ENCODE measurements around the gene OBSCN.
"Not testable (repeated sequence)": the region's sequence is repeated elsewhere in the genome, so short reads cannot be mapped to it uniquely, and the experiment has no call there.

OBSCN gene

DNA sequence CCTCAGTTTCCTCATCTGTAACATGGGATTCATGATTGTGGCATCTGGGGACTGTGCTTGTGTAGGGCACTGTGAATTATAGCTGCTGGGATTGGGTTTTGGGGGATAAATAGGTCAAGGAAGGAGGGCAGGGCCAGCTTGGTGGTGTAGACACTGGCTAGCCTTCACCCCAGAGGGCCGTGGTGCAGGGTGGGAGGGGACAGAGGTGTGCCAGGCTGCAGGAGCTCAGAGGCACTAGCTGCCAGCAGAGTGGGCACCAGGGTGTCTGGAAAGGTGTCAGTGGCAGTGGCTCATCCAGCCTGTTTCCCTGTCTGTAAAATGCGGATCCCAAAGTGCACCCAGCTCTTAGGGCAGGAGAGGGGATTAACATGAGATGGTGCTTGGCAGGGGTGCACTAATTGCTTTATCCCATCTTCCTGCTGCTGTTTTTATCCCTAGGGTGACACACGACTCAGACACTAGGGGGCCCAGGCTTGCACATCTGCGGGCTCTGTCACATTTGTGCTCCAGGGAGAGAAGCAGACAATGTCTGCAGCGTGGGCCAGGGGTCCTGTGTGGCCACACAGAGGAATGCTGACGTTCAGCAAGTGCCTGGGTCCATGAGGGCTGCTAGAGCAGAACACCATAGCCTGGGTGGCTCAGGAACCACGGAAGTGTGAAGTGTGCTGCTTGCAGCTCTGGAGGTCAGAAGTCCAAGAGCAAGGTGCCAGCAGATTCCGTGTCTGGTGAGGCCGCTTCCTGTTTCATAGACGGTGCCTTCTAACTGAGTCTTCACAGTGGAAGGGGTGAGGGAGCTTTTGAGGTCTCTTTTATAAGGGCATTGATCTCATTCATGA is 19.3 kb downstream of the OBSCN start:
- DNase-seq (ENCODE audit: low read depth): no peak

DNA sequence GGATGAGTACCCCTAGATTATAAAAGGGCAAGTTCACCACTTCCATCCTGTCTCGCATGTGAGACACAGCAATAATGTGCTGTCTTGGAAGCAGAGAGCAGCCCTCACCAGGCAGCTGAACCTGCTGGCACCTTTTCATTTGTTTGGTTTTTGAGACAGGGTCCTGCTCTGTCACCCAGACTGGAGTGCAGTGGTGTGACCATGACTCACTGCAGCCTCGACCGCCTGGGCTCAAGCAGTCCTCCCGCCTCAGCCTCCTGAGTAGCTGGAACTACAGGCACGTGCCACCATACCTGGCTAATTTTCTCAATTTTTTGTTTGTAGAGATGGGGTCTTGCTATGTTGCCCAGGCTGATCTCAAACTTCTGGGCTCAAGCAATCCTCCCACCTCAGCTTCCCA is 20.3 kb downstream of the OBSCN start:
- DNase-seq (ENCODE audit: low read depth): not testable (repeated sequence)

DNA sequence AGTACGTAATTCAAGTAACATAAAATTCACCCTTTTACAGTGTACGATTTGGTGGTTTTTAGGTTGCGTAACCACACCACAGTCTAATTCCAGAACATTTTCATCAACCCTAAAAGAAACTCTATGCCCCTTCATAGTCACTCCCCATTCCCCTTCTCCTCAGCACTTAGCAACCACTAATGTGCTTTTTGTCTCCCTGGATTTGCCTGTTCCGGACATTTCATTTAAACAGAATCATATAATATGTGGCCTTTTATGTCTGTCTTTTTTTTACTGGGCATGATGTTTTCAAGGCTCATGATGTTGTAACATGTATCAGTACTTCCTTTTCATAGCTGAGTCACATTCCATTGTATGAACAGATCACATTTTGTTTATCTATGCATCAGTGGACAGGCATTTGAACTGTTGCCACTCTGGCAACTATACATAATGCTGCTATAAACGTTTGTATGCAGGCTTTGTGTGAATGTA is 20.8 kb downstream of the OBSCN start:
- peak; percentile 56 for DNase-seq (ENCODE audit: low read depth)

DNA sequence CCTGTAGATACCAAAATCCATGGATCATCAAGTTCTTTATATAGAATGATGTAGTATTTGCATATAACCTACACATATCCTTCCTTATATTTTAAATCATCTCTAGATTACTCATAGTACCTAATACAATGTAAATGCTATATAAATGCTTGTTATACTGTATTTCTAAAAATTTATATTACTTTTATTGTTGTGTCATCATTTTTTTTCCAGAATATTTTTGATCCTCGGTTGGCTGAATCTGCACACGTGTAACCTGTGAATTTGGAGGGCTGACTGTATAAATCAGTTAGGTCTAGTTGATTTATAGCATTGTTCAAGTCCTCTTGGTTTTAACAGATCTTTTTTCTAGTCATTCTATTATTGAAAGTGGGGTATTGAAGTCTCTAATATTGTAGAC is 23.3 kb downstream of the OBSCN start:
- no peak for DNase-seq (ENCODE audit: low read depth)

DNA sequence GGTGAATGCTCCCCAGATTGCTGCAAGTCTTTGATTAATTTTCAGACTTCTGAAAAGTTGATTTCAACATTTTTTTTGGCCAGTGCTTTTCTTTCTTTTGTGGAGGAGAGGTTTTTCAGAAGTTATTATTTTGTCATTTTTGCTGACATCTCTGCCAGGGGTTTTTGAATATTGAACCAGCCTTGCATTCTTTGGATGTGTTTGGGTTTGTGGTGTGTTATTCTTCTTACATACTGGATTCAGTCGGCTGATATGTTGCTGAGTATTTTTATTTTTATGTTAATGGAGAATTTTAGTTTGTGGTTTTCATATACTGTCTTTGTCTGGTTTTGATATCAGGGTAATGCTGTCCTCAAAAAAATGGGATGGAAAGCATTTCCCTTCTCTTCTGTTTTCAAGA is 25.3 kb downstream of the OBSCN start:
- DNase-seq (ENCODE audit: low read depth): no peak

DNA sequence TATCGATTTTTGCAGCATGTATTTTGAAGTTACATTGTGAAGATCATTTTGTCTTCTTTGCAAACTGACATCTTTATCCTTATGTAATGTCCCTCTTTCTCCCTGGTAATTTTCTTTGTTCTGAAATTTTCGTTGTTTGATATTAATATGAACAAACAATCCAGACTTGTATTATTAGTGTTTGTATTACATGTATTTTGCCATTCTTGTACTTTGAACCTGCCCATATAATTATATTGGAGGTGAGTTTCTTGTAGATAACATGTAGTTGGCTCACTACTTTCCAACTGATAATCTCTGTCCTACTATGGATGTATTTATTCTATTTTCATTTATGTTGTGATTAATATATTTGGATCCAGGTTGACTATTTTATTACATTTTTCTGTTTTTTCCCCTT is 27.1 kb downstream of the OBSCN start:
- DNase-seq (ENCODE audit: low read depth): no peak

DNA sequence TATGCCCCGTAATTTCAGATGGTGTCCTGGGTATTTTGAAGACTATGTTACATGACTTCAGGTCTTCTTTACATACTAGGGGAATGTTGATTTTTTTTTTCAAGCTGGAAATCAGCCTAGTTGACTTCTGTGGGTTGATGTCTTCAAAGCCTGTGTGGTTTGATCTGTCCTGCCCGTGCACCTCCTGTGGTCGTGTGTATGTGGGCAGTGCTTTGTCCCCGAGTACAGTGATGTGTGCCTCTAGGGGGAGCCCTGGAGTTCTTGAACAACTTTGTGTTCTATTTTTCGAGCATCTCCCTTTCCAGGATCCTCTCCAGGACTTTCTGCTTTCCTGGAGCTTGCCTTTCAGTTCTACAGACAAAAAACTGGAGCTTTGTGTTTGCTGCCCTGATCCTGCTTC is 28.9 kb downstream of the OBSCN start:
- no peak for DNase-seq (ENCODE audit: low read depth)

DNA sequence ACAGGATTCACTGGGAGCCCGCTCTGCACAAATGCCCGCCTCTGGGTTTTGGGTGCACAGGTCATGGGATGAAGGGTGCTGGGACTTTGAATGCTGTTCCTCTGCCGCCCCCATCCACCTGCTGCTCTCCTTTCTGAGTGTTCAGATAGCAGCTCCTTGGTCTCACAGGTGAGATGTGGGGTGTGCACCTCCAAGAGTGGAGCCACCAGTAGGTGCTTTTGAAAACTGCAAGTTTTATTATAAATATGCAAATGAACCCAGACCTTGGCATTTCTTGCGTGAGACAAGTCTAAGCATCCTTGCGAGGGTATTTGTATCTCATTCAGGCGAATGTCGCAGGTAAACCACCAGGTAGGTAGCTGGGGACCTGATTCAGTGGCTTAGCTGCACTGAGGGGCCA is 30.2 kb downstream of the OBSCN start:
- no peak for DNase-seq (ENCODE audit: low read depth)

DNA sequence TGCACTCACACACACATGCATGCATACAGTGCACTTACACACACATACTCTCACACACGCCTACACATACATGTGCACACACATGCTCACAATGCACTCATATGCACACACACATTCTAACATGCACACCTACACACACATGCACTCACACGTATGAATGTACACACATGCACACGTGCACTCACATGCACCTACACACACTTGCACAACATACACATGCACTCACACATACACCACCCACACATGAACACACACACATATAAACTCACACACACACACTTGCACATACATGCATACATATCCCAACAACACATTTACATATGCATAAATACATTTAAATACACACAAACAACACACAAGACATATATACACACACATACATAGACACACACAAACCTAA is 30.6 kb downstream of the OBSCN start:
- DNase-seq (ENCODE audit: low read depth): no peak

DNA sequence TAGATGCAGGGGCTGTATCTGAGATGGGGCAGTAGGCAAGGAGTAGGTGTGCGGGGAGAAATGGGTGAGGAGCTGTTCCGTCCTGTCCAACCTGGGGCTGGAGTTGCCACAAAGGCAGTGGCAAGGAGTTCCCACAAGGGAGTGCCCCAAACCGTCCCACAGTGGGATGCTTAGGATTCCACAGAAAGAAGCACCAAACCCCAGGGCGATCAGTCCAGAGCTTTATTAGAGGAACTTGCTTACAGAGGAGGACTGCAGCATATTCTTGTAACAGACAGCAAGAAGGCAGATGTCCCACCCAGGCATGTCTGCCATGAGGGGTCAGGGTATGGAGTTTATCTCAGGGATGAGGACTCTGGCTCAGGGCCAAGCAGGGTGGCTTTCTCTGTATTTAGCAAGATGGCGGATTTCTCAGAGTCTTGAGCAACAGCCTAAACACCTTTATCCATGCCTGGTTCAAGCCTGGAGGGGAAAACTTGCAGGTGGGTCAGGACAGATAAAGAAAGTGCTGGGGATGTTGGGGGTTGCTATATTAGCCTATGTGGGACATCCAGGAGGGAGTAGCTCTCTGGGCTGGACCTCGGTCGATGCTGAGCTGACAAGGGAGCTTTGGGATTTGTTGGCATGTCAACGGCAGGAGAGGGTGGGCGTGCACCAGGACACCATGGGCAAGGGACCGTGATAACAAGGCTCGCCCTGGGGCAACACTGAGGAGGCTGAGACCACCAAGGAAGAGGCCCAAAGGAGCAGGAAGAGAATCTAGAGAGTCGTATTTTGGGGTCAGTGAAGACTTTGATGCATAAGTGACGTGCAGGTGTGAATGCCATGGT is 32.8 kb downstream of the OBSCN start:
- DNase-seq (ENCODE audit: low read depth): no peak

DNA sequence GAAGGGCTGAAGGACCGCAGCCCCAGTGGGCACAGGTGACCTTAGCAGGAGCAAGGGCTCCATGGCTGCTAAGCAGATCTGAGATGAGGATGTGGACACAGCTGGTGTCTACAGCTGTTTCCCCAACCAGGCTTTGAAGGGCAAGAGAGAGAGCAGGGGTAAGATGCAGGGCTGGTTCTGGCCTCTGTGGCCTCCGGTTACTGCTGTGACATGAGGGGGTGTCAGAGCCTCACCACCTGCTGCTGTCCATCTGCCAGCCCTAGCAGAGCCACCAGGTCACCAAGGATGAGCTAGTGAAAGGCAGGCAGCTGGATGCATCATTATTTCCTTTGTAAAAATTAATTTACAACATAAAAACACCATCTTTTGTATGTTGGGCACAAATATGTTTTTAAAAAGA is 33.4 kb downstream of the OBSCN start:
- DNase-seq (ENCODE audit: low read depth): no peak

DNA sequence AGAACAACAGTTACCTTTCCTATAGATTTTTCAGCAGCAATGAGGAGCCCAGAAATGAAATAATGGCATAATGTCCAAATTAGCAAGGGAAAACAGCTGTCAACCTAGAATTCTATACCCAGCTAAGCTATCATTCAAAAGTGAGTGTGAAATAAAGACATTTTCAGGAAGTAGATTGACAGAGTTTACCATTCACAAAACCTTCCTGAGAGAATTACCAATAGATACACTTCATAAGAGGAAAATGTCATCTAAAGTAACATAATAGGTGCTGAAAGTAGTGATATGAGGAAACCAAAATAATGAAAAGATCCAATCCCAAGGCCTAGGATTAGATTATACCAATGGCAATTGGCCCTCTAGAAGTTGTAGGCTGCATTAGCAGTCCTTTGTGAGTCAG is 34.6 kb downstream of the OBSCN start:
- no peak for DNase-seq (ENCODE audit: low read depth)

DNA sequence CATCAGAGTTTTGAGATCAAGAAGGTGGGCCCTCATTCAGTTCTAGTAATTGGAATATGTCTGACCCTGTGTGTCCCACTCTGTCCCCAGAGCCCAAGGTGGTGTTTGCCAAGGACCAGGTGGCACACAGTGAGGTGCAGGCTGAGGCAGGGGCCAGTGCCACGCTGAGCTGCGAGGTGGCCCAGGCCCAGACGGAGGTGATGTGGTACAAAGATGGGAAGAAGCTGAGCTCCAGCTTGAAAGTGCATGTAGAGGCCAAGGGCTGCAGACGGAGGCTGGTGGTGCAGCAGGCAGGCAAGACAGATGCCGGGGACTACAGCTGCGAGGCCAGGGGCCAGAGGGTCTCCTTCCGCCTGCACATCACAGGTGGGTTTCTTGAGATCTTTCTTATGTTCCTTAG is 35.2 kb downstream of the OBSCN start:
- DNase-seq (ENCODE audit: low read depth): no peak

DNA sequence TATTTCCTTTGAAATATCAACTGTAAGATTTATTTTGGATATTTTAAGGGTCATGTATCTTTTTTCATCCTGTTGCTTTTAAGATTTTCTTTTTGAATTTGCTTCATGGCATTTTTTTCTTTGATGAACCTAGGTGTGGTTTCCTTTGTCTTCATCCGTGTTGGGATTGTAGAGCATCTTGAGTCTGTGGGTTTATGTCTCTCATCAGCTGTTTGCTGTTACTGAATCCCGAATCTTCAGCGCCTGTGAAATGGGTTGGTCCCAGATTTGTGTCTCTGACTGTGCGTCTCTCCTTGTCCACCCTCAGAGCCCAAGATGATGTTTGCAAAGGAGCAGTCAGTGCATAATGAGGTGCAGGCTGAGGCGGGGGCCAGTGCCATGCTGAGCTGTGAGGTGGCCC is 36.1 kb downstream of the OBSCN start:
- DNase-seq (ENCODE audit: low read depth): not testable (repeated sequence)

DNA sequence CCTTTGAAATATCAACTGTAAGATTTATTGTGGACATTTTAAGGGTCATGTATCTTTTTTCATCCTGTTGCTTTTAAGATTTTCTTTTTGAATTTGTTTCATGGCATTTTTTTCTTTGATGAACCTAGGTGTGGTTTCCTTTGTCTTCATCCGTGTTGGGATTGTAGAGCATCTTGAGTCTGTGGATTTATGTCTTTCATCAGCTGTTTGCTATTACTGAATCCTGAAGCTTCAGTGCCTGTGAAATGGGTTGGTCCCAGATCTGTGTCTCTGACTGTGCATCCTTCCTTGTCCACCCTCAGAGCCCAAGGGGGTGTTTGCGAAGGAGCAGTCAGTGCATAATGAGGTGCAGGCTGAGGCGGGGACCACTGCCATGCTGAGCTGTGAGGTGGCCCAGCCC is 37.3 kb downstream of the OBSCN start:
- no peak for DNase-seq (ENCODE audit: low read depth)

DNA sequence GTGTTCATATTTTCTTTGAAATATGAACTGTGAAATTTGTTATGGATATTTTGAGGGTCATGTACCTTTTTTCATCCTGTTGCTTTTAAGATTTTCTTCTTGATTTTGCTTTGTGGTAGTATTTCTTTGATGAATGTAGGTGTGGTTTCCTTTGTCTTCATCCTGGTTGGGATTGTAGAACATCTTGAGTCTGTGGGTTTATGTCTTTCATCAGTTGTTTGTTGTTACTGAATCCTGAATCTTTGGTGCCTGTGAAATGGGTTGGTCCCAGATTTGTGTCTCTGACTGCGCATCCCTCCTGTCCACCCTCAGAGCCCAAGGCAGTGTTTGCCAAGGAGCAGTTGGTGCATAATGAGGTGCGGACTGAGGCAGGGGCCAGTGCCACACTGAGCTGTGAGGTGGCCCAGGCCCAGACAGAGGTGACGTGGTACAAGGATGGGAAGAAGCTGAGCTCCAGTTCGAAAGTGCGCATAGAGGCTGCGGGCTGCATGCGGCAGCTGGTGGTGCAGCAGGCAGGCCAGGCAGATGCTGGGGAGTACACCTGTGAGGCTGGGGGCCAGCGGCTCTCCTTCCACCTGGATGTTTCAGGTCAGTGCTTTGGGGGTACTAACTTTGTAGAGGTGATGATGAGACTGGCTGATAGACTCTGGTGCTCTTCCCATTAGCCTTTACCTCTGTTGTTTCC is 38.5 kb downstream of the OBSCN start:
- DNase-seq (ENCODE audit: low read depth): no peak

DNA sequence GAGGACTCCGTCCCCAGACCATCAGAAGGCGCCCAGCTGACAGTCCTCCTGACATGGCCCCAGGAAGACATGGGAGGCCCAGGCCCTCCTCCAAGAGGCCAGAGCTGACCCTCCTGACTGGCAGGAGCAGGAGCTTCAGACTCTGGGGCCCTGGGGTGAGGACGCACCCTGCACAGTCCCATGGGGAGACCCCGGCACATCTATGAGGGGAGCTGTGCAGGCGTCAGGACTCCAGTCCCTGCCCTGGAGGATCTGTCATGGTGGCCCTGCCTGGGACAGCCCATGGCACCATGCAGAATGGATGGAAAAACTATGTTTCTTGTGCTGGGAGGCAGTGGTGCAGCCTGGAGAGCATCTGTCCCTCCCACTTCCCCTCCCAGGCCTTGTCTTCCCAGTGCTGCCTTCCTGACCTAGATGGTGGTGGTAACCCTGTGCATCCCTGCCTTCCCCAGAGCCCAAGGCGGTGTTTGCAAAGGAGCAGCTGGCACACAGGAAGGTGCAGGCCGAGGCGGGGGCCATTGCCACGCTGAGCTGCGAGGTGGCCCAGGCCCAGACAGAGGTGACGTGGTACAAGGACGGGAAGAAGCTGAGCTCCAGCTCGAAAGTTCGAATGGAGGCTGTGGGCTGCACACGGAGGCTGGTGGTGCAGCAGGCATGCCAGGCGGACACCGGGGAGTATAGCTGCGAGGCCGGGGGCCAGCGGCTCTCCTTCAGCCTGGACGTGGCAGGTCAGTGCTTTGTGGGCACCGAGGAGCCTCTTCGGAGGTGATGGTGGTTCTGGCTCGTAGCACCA is 41.9 kb downstream of the OBSCN start:
- no peak for DNase-seq (ENCODE audit: low read depth)

DNA sequence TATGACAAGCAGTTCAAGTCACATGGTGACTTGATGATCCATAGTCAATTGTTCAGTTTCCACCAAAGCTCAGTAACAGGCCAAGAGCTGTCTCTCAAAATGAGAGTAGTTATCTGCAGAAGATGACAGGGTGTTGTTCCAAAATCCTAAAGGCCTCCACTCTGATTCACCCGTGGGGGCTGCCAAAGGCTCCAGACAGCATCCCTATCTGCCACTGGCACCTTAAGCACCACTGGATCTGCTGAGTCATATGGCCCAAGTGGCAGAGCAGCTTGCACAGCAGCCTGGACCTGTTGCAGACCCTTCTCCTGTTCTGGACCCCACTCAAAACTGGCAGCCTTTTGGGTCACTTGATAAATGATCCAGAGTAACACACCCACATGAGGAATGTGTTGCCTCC is 44.6 kb downstream of the OBSCN start:
- not testable (repeated sequence) for DNase-seq (ENCODE audit: low read depth)

DNA sequence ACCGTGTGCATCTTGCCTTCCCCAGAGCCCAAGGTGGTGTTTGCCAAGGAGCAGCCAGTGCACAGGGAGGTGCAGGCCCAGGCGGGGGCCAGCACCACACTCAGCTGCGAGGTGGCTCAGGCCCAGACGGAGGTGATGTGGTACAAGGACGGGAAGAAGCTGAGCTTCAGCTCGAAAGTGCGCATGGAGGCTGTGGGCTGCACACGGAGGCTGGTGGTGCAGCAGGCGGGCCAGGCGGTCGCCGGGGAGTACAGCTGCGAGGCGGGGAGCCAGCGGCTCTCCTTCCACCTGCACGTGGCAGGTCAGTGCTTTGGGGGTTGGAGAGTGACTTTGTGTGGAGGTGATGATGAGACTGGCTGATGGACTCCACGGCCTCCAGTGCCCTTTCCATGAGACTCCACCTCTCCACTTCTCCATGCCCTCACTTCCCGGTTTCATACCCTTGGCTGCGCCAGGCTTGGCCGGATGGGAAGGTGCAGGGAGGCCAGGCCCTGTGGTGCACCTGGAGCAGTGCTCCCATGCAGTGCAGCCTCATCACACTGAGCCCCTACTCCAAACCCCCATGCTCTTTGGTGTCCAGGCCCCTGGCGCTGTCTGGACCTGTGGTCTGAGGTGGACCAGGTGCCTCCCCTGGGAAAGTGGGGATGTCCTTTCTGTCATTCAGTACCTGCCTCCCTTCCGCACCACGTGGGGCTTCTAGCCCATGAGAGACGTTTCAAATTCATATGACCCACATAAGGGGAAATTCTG is 49.0 kb downstream of the OBSCN start:
- no peak for DNase-seq (ENCODE audit: low read depth)

DNA sequence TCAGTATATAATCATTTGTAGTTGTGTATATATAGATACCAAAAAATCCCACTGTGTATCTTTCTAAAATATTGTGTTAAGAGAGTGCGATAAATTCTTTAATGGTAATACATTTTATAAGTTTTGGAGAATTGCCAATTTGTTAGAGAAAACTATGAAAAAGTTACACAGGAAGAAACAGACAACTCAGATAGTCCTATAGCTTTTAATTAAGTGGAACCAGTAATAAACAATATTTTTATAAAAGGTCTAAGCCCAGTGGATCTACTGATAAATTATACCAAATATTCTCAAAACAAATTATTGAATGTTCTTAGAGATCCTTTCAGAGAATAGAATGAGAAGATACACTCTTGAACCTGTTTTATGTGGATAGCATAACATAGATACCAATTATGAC is 50.6 kb downstream of the OBSCN start:
- no peak for DNase-seq (ENCODE audit: low read depth)

DNA sequence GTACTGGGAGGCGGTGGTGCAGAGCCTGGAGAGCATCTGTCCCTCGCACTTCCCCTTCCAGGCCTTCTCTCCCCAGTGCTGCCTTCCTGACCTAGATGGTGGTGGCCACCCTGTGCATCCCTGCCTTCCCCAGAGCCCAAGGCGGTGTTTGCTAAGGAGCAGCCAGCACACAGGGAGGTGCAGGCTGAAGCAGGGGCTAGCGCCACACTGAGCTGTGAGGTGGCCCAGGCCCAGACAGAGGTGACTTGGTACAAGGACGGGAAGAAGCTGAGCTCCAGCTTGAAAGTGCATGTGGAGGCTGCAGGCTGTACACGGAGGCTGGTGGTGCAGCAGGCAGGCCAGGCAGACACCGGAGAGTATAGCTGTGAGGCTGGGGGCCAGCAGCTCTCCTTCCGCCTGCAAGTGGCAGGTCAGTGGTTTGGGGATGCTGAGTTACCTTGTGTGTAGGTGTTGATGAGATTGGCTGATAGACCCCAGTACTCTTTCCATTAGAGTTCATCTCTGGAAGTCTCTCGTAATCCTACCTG is 51.6 kb downstream of the OBSCN start:
- no peak for DNase-seq (ENCODE audit: low read depth)

All from HS-5 (cell line).